Subcutaneous adipose tissue (tissue), 4 donors: ENCODE results near the gene RAB3IL1. TPM values are rescaled to one million over a fixed set of nuclear protein-coding genes. Genes with fewer than 3 reads are reported as not detected.

Source experiments
- CTCF ChIP-seq: fragments of 450-650 bp; IDR thresholded peaks from one replicate; pipeline ENCODE4 v1.5.1; 2016; ENCODE audit warnings: low read depth, mild to moderate bottlenecking, control low read depth, antibody characterized with exemption, moderate library complexity
- total RNA-seq, 4 donors: library from RNA; depleted of rRNA; stranded (reverse); fragments of >200 nt; gene quantifications; one replicate each; pipeline ENCODE4 v1.1.0, GENCODE V29; 2016

The RAB3IL1 gene
- total RNA-seq, 4 donors from 2014 or later: 12.7 to 36.8 (median 21.0) TPM

- TF ChIP-seq CTCF: no peak
Measured at GRCh38 chr11:61885784-61886580, 31.4 kb downstream of the RAB3IL1 start.

GRCh38 chr11:61885166-61885778, 32.1 kb downstream of the RAB3IL1 start:
- no peak for TF ChIP-seq CTCF

GRCh38 chr11:61883947-61884346, 33.4 kb downstream of the RAB3IL1 start:
- TF ChIP-seq CTCF: no peak

GRCh38 chr11:61883327-61883726, 34.0 kb downstream of the RAB3IL1 start:
- TF ChIP-seq CTCF: no peak

GRCh38 chr11:61882879-61883278, 34.5 kb downstream of the RAB3IL1 start:
- no peak for TF ChIP-seq CTCF

- TF ChIP-seq CTCF: no peak
Measured at GRCh38 chr11:61881397-61881796, 36.0 kb downstream of the RAB3IL1 start.

- TF ChIP-seq CTCF: no peak
Measured at GRCh38 chr11:61880454-61880853, 36.9 kb downstream of the RAB3IL1 start.
